ENCODE data around the gene WT1.

Gene WT1

DNA sequence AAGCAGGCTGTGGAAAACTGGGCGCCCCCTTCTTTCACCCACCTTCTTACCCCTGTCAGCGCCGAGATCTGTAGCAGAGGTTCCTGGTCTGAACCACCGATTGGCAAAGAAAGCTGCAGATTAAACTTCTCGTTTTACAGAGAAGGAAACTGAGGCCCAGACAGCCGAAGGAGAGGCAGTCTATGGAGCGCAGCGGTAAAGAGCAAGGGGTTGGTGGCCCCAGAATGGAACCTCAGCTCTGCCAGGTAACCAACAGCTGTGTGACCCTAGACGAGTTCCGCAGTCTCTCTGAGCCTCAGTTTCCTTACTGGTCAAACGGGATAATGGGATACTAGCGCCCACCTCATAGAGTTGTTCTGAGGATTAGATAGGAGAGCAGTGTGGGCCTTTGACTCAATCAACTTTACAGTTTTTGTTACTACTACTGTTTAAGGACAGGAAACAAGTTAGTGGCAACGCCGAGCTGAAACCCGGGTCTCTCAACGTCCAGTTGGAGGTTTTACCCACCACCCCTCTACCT, 3.1 kb upstream of the WT1 start:
- no peak for DNase-seq

DNA sequence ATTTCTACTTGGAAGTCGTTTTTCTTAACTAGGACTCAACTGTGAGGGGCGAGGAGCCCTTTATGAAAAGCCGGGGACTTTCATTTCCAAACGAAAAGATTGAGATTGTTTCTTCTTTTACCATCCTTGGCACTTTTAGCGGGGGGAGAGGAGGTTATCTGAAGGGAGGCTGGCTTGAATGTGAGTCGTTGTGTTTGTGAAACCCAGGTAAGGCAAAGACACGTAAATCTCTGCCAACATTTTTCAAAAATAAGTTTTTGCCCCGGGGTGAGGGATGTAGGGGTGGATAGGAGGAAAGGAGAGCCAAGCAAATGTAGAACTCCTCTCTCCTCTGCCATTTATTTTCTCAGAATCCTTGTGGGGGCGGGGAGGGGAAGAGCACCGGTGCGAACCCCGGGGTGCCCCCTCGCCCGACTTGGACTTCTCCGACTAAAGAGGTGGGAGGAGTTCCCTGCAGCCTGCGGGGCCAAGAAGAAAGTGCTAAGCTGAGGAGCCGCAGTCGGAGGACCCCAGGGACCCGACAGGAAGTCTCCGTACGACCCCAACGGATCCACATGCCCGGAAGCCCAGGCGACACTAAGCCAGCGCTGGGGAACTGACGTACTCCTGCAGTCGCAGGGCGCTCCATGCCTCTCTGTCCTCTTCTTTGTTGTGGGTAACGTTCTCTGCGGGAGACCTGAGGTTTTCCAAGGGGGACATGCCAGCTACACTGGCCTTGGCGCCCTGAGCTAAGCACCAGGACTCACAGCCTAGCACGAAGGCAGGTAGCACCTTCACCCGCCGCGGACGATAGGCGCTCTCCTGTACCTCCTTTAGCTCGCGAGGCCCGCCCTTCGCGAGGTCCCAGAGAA, 2.4 kb upstream of the WT1 start:
- DNase-seq, result no peak

GRCh38 chr11:32436751-32437494, 1.6 kb upstream of the WT1 start:
- DNase-seq, result no peak

DNA sequence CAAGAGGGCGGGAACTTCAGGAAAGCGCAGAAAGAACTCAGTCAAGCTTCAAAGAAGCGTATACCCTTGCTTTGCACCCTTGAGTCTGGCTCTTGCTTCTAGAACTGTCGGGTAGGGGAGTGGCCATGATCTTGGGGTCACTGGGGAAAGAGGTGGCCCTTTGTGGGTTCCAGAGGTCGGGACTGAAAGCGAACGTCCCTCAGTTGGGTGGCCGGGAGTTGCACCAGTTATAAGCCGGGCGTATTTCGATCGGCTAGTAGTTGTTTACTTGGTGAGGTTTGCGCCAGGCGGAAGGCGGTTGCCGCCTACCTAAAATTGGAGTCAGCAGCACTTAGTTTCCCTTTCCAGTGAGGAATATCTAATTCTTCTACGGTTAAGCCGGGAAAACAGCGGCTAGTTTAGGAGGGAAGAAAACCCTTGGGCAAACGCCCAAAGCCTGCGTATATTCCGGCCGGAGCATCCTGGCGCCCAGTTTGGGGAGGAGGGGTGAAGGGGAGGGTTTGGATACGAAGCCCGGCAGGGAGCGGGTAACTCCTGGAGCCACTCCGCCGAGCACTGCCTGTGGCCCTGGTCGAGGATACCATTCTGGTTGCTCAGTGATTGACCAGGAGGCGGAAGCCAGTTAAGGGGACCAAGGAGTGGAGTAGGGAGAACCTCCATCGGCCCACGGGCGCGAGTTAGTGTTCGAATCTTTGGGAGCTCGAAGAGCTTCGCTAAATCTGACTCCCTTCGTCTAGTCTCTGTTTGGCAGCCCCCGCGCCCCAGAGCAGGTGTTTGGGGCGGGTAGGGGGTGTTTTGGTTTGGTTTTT, 807 bp upstream of the WT1 start:
- no peak for DNase-seq

- no peak for DNase-seq
Measured at GRCh38 chr11:32435152-32435480, 223 bp downstream of the WT1 start.

DNA sequence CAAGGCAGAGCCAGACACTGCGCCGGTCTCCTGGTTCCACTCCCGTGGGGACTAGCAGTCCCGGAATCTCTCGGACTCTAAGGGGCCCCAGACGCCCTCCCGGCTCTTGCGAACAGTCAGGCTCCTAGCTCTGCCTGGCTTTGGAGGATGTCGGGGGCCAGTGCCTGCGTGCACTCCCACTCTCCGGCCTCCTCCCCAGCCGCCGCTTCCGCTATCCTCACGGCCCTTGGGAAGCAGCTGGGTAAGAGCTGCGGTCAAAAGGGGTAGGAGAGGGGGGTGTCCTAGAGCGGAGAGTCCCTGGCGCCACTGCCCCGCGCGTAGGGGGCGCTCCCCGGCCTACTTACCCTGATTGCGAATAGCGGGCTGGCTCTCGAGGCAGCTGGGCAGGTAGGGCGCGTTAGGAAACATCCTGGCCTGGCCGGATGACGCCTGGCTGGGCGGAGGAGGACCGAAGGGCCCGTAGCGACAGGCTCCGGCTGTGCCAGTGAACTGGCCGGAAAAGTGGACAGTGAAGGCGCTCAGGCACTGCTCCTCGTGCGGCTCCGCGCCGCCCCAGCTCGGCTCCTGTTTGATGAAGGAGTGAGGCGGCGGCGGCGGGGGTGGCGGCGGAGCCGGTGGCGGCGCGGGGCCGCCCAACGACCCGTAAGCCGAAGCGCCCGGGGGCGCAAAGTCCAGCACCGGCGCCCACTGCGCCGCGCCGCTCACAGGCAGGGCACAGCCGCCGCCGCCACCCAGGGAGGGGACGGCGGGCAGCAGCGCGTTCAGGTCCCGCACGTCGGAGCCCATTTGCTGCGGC, 785 bp downstream of the WT1 start:
- no peak for DNase-seq

DNA sequence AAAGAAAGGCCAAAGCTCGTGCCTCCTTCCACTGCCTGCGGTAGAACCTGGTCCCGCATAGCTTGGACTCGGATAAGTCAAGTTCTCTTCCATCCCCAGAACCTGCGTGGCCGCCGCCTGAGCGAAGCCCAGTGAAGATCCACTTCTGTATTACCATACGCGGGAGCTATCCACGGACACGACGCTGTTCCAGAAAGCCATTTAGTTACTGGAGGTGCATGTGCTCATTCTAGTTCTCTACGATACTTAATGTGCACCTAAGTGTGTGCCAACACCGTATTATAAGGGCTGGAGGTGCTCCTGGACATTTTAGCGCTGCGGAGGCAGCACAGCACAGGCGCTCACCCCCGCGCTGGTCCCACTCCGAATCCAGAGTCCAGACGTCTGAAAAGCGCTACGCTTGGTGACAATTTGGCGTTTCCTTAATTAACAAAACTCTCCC, 1.4 kb downstream of the WT1 start:
- no peak for DNase-seq

DNA sequence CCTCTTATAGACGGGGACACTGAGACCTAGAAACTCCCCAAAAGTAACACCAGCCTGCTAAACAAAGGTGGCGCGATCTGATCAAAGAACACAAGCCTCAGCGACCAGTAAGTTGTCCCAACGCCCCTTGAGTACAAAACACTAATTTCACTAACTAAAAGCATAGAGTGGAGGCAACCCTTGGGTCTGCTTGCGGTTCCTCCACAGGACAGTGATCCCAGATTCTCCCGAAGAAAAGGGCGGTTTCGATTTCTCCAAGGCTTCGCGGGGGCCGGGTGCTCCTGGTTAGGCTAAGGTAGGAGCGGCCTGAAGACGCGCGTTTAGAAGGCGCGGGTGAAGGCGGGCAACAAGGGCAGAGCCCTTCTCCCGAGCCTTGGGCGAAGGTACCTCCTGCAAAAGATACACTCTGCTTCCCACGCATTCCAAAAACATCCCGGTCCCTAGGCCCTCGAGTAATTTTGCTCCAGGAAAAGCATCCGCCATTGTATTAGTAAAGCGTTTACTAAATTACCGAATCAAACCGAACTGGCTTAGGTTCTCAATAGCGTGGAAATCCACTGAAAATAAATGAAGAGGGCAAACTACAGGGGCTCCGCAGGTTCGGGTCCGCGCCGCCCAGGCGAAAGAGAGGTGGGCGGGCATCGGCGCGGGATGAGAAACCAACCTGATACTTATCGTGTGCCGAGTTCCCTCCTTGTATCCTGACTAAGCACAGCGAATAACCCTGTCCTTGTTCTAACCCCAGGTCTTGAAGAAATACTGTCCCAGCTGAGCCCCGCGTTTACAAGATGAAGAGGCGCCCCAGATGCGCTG, 2.0 kb downstream of the WT1 start:
- no peak for DNase-seq

DNA sequence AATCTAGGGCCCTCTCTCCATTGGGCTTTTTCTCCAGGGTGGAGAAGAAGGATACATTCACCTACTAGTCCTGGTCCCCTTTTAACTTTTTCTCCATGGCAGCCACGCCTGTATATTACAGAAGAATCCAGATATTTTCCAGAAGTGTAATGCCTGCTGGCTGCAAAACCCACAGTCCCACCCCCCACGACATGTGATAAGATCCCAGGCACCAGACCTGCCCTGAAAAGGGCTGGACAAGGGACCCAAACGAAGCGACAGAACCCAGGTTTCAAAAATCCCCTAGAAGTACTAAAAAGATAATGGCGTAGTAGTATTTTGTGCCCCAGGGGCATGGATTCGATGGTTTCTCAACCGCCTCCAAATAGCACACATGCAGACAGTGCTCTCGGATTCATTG, 2.8 kb downstream of the WT1 start:
- DNase-seq, result no peak

GRCh38 chr11:32430568-32431381, 4.6 kb downstream of the WT1 start:
- no peak for DNase-seq

GRCh38 chr11:32429477-32429876, 5.9 kb downstream of the WT1 start:
- DNase-seq, result no peak

- no peak for DNase-seq
Measured at GRCh38 chr11:32428665-32429303, 6.6 kb downstream of the WT1 start.

DNA sequence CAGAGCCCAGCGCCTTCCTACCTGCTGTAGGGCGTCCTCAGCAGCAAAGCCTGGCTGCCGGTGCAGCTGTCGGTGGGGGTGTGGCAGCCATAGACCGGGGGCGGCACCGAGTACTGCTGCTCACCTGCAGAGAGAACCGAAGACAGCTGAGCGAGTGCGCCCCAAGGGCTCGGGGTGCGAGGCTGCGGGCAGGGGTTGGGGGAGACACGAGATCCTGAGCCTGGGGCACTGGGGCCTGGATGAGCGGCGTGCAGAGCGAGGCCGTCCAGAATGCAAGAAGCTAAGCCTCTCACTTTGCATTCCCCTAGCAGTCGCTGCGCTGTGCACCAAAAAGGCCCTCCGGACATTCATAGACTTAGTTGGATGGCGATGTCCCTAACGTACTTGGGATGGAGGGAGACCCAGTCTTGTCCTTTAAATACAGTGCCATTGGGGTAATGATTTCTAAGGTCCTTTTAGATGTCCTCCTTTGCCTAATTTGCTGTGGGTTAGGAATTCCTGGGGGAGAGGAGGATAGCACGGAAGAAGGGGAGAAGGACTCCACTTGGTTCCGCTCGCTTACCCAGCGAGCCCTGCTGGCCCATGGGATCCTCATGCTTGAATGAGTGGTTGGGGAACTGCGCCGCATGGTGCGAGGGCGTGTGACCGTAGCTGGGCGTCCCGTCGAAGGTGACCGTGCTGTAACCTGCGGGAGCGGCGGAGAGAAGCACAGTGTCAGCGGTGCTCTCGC, 7.2 kb downstream of the WT1 start:
- no peak for DNase-seq

DNA sequence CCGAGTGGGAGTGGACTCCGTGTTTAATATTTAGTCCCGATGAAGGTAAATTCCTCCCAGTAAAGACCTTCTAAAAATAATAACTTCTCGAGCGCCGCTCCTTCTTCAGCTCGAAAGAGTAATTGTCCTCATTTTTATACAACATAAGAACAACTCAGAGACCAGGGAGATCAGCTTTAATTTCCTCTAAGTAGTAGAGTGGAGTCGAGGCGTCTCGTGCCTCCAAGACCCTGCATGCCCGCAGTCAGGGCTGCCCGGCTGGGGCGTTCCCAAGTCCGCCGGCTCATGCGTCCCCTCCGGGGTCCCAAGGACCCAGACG, 7.8 kb downstream of the WT1 start:
- no peak for DNase-seq

DNA sequence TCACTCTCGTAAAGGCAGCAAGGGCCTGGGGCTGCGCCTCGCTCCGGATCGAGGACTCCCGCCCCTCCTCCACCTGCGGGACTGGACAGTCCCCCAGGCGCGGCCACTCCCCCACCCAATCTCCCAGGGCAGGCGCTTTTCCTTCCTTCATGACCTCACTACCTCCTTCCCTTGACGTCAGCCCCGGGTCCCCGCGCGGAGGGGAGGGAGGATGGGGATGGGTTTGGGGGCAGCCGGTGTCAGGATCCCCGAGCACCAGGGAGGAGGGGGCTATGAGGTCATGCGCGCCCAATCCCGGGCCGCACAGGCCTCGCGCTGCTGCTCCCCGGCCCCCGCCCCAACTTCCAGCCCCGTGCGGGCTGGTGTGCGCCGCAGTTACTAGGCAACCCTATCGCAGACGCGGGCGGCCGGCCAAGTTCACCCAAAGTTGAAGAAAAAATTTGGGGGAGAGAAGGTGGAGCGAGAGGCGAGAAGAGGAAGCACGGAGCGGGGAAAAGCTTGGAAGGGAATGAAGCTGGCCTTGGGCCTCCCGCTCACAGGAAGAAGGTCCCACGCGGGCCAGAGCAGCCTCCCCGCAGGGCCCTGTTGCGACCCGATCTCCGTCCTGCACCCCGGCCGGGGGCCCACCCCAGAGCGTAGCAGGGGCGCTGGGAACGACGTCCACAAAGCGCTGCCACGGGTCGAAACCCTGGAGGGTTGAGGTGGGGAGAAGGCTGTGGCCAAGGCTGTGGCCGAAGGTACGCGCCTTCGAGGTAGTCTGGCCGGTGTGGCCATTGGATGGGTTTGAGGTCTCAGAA, 8.3 kb downstream of the WT1 start:
- no peak for DNase-seq

GRCh38 chr11:32426192-32426591, 9.1 kb downstream of the WT1 start:
- DNase-seq, result no peak

GRCh38 chr11:32425761-32426160, 9.6 kb downstream of the WT1 start:
- DNase-seq, result no peak

GRCh38 chr11:32422545-32422944, 12.8 kb downstream of the WT1 start:
- no peak for DNase-seq

GRCh38 chr11:32421992-32422391, 13.3 kb downstream of the WT1 start:
- no peak for DNase-seq

All from effector CD8-positive, alpha-beta T cell (primary cell).